Measurements from ENCODE around the gene OR10J4.

DNA sequence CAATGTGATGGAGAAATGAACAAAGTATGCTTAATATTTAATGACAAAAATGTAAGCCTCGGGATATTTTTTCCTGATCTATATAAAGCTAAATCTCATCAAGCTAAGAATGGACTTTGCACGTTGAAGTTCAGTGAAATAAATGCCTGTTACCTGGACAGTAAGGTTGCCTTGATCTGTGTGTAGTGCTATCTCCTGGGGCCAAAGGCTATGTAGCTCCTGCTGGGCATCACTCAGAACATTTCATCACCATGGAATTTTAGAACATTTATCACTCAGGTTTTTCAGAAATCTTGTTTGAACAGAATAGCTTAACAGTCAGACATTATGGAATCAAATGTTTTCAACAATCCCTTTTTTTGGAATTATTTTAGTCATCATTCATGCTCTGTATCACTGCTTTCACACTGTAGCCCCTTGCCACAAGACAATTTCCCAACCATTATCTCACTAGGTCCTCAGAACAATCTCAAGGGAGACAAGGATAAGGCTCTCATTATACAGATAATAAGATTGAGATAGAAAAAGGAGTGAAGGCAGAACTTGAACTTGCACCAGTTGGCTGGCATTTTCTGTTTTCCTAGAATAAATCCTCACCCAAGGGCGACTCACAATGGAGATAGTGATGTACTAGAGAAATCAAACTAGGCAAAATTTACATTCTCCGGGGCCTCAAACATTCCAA is 11.2 kb downstream of the OR10J4 start:
- TF ChIP-seq, protein P1, sequence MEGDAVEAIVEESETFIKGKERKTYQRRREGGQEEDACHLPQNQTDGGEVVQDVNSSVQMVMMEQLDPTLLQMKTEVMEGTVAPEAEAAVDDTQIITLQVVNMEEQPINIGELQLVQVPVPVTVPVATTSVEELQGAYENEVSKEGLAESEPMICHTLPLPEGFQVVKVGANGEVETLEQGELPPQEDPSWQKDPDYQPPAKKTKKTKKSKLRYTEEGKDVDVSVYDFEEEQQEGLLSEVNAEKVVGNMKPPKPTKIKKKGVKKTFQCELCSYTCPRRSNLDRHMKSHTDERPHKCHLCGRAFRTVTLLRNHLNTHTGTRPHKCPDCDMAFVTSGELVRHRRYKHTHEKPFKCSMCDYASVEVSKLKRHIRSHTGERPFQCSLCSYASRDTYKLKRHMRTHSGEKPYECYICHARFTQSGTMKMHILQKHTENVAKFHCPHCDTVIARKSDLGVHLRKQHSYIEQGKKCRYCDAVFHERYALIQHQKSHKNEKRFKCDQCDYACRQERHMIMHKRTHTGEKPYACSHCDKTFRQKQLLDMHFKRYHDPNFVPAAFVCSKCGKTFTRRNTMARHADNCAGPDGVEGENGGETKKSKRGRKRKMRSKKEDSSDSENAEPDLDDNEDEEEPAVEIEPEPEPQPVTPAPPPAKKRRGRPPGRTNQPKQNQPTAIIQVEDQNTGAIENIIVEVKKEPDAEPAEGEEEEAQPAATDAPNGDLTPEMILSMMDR (IDR thresholded peaks at IDR 0.05), result no peak
- no peak for TF ChIP-seq POLR2A (IDR thresholded peaks at IDR 0.05)
- no peak for TF ChIP-seq EP300 (IDR thresholded peaks at IDR 0.05)
